GM19099 (cell line): Measurements from ENCODE around the gene ATG3.

Source experiments
- POLR2A ChIP-seq: IDR thresholded peaks from 3 replicates; pipeline ENCODE4 v1.6.1; 2011; ENCODE audit warnings: low read depth; ENCODE audit not compliant: insufficient read length; ENCODE audit errors: extremely low read depth

The ATG3 gene

GRCh38 chr3:112561734-112562529, at the start of gene ATG3, which contains the start of gene SLC35A5:
Gene ATG3 (minus strand): TSS chr3:112561962. CDS start chr3:112561528, 434 bp downstream.
Gene SLC35A5 (plus strand): TSS chr3:112562045. CDS start chr3:112563404, 1,359 bp downstream.
- TF ChIP-seq POLR2A, result peak; percentile 84

GRCh38 chr3:112610121-112610520, 48.4 kb upstream of the ATG3 start:
- no peak for TF ChIP-seq POLR2A

- no peak for TF ChIP-seq POLR2A
These were observed 46.1 kb upstream of the ATG3 start for GRCh38 chr3:112607863-112608262.

GRCh38 chr3:112606098-112606497, 44.3 kb upstream of the ATG3 start:
- TF ChIP-seq POLR2A, result no peak

GRCh38 chr3:112605285-112605684, 43.5 kb upstream of the ATG3 start:
- TF ChIP-seq POLR2A, result no peak

GRCh38 chr3:112604536-112604935, 42.8 kb upstream of the ATG3 start:
- TF ChIP-seq POLR2A, result no peak

GRCh38 chr3:112602217-112602838, 40.6 kb upstream of the ATG3 start:
- no peak for TF ChIP-seq POLR2A

GRCh38 chr3:112598731-112599130, 37.0 kb upstream of the ATG3 start:
- TF ChIP-seq POLR2A, result no peak

GRCh38 chr3:112597945-112598344, 36.2 kb upstream of the ATG3 start:
- no peak for TF ChIP-seq POLR2A

GRCh38 chr3:112594856-112595255, 33.1 kb upstream of the ATG3 start:
- no peak for TF ChIP-seq POLR2A

GRCh38 chr3:112593258-112593657, 31.5 kb upstream of the ATG3 start:
- TF ChIP-seq POLR2A, result no peak

GRCh38 chr3:112587336-112587735, 25.6 kb upstream of the ATG3 start:
- no peak for TF ChIP-seq POLR2A

GRCh38 chr3:112585782-112586181, 24.0 kb upstream of the ATG3 start:
- no peak for TF ChIP-seq POLR2A

GRCh38 chr3:112583105-112583504, 21.3 kb upstream of the ATG3 start:
- no peak for TF ChIP-seq POLR2A

GRCh38 chr3:112582244-112582874, 20.6 kb upstream of the ATG3 start:
- no peak for TF ChIP-seq POLR2A

GRCh38 chr3:112579697-112580096, 17.9 kb upstream of the ATG3 start:
- TF ChIP-seq POLR2A, result no peak
